NB4 (cell line): ENCODE measurements around the gene COG2.

Source experiments
- MYC ChIP-seq: IDR thresholded peaks from 2 replicates; pipeline ENCODE4 v1.6.1; 2011; ENCODE audit warnings: low read depth, low read length
- POLR2A ChIP-seq: IDR thresholded peaks from 2 replicates; pipeline ENCODE4 v1.6.1; 2011; ENCODE audit warnings: mild to moderate bottlenecking; ENCODE audit not compliant: insufficient read length; ENCODE audit errors: extremely low read depth
- TF ChIP-seq, protein P1 (sequence below): IDR thresholded peaks from one replicate; pipeline ENCODE4 v1.5.1; 2012; ENCODE audit warnings: low read depth, low read length
- TF ChIP-seq, protein P2 (sequence below): IDR thresholded peaks from 2 replicates; pipeline ENCODE4 v1.6.1; 2011; ENCODE audit warnings: low read depth, low read length

DNA sequence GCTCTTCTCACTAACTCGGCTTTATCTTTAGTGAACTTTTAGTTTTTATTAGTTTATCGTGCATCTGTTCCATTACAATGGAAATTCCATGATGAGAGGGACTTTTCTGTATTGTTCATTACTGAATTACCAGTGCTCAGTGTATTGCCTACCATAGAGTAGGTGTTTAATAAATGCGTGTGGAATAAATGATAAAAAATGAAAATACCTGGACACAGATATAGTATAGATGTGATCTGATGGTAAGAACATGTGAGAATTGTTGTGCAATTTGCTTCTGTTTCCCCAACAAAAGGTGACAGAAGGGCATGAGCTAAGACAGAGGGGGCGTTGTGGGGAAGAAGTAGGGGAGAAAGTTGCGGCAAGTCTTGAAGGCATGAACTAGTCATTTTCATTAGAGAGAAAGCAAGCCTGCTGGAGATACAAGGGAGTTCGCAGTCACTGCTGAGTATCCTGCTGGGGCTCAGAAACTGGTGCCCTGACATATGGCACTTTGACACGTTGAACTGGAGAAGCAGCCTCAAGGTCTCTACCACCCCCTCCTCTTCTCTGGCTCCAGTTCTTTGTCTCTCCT, 5.6 kb upstream of the COG2 start:
- TF ChIP-seq, protein P1, sequence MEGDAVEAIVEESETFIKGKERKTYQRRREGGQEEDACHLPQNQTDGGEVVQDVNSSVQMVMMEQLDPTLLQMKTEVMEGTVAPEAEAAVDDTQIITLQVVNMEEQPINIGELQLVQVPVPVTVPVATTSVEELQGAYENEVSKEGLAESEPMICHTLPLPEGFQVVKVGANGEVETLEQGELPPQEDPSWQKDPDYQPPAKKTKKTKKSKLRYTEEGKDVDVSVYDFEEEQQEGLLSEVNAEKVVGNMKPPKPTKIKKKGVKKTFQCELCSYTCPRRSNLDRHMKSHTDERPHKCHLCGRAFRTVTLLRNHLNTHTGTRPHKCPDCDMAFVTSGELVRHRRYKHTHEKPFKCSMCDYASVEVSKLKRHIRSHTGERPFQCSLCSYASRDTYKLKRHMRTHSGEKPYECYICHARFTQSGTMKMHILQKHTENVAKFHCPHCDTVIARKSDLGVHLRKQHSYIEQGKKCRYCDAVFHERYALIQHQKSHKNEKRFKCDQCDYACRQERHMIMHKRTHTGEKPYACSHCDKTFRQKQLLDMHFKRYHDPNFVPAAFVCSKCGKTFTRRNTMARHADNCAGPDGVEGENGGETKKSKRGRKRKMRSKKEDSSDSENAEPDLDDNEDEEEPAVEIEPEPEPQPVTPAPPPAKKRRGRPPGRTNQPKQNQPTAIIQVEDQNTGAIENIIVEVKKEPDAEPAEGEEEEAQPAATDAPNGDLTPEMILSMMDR: no peak
- TF ChIP-seq, protein P2, sequence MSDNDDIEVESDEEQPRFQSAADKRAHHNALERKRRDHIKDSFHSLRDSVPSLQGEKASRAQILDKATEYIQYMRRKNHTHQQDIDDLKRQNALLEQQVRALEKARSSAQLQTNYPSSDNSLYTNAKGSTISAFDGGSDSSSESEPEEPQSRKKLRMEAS: no peak
- no peak for TF ChIP-seq POLR2A
- no peak for TF ChIP-seq MYC
